Keratinocyte (primary cell): Measurements from ENCODE around the gene SLC39A1. TPM values are rescaled to one million over a fixed set of nuclear protein-coding genes. Genes with fewer than 3 reads are reported as not detected.

Experiments
- DNase-seq: peaks from one replicate; pipeline ENCODE4 v3.0.0-alpha.2; 2011; ENCODE audit warnings: low read depth, missing footprints, low spot score
- FAIRE-seq: peaks from 2 replicates; lab custom pipeline; 2011; peaks lifted over from hg19 to GRCh38; lab: Jason Lieb, UNC
- H2AFZ ChIP-seq: 2 replicates; pipeline ENCODE4 v1.6.0; 2012; ENCODE audit warnings: low read length, control low read depth, inconsistent platforms; ENCODE audit not compliant: control insufficient read depth
- H3K27ac ChIP-seq: 2 replicates; pipeline ENCODE4 v1.5.1; 2011; ENCODE audit warnings: low read length; ENCODE audit not compliant: control insufficient read depth, insufficient read depth
- H3K27me3 ChIP-seq: 3 replicates; pipeline ENCODE4 v1.6.0; 2011; ENCODE audit warnings: low read length; ENCODE audit not compliant: control insufficient read depth, insufficient read depth; ENCODE audit errors: extremely low read depth
- H3K36me3 ChIP-seq, 2 experiments: 2 replicates in 1 of 2; 3 replicates in 1 of 2; pipeline ENCODE4 v1.5.1; 2011; ENCODE audit warnings: low read length in 2 of 2, mild to moderate bottlenecking in 1 of 2; ENCODE audit not compliant: control insufficient read depth in 2 of 2, insufficient read depth in 2 of 2; ENCODE audit errors: extremely low read depth in 1 of 2
- H3K4me1 ChIP-seq: 3 replicates; pipeline ENCODE4 v1.5.1; 2011; ENCODE audit warnings: low read length; ENCODE audit not compliant: control insufficient read depth, insufficient read depth; ENCODE audit errors: extremely low read depth
- H3K4me2 ChIP-seq: 3 replicates; pipeline ENCODE4 v1.6.0; 2011; ENCODE audit warnings: low read depth, low read length; ENCODE audit not compliant: control insufficient read depth, insufficient read depth; ENCODE audit errors: extremely low read depth
- H3K4me3 ChIP-seq, 3 experiments: fragments of 200-600 bp in 1 of 3; sonication (generic) in 1 of 3; 2 replicates in 2 of 3; 3 replicates in 1 of 3; pipeline ENCODE4 v1.5.1; 2011 to 2016; ENCODE audit warnings: low read length in 3 of 3, mild to moderate bottlenecking in 3 of 3, control low read depth in 2 of 3, inconsistent platforms in 1 of 3, low read depth in 1 of 3, mixed read lengths in 1 of 3, mixed run types in 1 of 3, moderate library complexity in 1 of 3; ENCODE audit not compliant: control insufficient read depth in 2 of 3, insufficient read depth in 2 of 3; ENCODE audit errors: extremely low read depth in 1 of 3
- H3K79me2 ChIP-seq: 2 replicates; pipeline ENCODE4 v1.6.0; 2012; ENCODE audit warnings: low read length; ENCODE audit not compliant: control insufficient read depth, insufficient read depth
- H3K9ac ChIP-seq: 3 replicates; pipeline ENCODE4 v1.6.0; 2011; ENCODE audit warnings: low read length; ENCODE audit not compliant: control insufficient read depth, insufficient read depth; ENCODE audit errors: extremely low read depth
- H3K9me1 ChIP-seq: 3 replicates; pipeline ENCODE4 v1.6.0; 2011; ENCODE audit warnings: low read length; ENCODE audit not compliant: control insufficient read depth, insufficient read depth; ENCODE audit errors: extremely low read depth
- H3K9me3 ChIP-seq: 2 replicates; pipeline ENCODE4 v1.5.1; 2012; ENCODE audit warnings: low read depth, low read length; ENCODE audit not compliant: control insufficient read depth
- H4K20me1 ChIP-seq: 3 replicates; pipeline ENCODE4 v1.6.0; 2011; ENCODE audit warnings: low read length; ENCODE audit not compliant: control insufficient read depth, insufficient read depth; ENCODE audit errors: extremely low read depth
- EZH2 ChIP-seq: IDR thresholded peaks from one replicate; pipeline ENCODE4 v1.6.1; 2012; ENCODE audit warnings: inconsistent platforms, mild to moderate bottlenecking, low read length, moderate library complexity
- dilution Hi-C: fragments of 300-500 bp; cut with MboI; formaldehyde crosslinking; loops from one replicate; pipeline ENCODE4 v1.7.0; 2020; ENCODE audit warnings: low sequenced_read_pairs; ENCODE audit not compliant: extremely low pct_ligation_motif_present
- polyA plus RNA-seq, 5 experiments: library from polyadenylated mRNA; depleted of rRNA in 3 of 5; stranded (reverse) in 3 of 5; stranded (forward) in 1 of 5; unstranded in 1 of 5; fragments of >200 nt; gene quantifications; 1 replicate in 1 of 5; 2 replicates in 3 of 5; 3 replicates in 1 of 5; pipeline versions ENCODE4 v1.2.1 to v1.2.3, GENCODE V29; 2011 to 2012; ENCODE audit warnings: missing spikeins in 2 of 5, low read depth in 1 of 5, low replicate concordance in 1 of 5
- TF ChIP-seq, protein P1 (sequence below), 3 experiments: IDR thresholded peaks in 1 of 3; conservative IDR thresholded peaks in 1 of 3; optimal IDR thresholded peaks in 1 of 3; 2 replicates in 2 of 3; 3 replicates in 1 of 3; pipeline versions ENCODE3 to v1.5.1; 2011; ENCODE audit warnings: low read length in 3 of 3, mild to moderate bottlenecking in 3 of 3, moderate library complexity in 2 of 3, control low read depth in 1 of 3, inconsistent platforms in 1 of 3; ENCODE audit not compliant: insufficient read depth in 2 of 3; ENCODE audit errors: extremely low read depth in 1 of 3

The SLC39A1 gene
- polyA plus RNA-seq, 1 donor (not counting 4 experiments of a cell fraction or from before 2014, with no cell fraction given): 68.4 TPM

DNA sequence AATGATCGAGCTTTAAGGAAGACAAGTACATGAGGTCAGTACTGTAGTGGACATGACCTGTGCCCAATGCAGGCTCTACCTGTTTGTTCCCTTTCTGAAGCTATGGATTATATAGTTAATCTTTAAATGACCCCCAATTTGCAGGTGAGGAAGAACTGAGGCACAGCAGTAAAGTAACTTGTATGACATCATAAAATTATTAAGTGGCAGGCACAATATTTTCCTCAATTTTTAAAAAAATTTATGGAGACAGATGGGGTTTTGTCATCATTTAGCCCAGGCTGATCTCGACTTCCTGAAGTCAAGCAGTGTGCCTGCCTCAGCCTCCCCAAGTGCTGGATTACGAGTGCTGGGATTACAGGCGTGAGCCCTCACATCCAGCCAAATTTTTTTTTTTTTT is 36.9 kb downstream of the SLC39A1 start:
- TF ChIP-seq, protein P1, sequence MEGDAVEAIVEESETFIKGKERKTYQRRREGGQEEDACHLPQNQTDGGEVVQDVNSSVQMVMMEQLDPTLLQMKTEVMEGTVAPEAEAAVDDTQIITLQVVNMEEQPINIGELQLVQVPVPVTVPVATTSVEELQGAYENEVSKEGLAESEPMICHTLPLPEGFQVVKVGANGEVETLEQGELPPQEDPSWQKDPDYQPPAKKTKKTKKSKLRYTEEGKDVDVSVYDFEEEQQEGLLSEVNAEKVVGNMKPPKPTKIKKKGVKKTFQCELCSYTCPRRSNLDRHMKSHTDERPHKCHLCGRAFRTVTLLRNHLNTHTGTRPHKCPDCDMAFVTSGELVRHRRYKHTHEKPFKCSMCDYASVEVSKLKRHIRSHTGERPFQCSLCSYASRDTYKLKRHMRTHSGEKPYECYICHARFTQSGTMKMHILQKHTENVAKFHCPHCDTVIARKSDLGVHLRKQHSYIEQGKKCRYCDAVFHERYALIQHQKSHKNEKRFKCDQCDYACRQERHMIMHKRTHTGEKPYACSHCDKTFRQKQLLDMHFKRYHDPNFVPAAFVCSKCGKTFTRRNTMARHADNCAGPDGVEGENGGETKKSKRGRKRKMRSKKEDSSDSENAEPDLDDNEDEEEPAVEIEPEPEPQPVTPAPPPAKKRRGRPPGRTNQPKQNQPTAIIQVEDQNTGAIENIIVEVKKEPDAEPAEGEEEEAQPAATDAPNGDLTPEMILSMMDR (optimal IDR thresholded peaks at IDR 0.05 in 1 of 3, IDR thresholded peaks at IDR 0.05 in 1 of 3, conservative IDR thresholded peaks at IDR 0.05 in 1 of 3; ENCODE audit: extremely low read depth in 1 of 3, insufficient read depth in 2 of 3, low read length in 3 of 3): no peak
- TF ChIP-seq EZH2: no peak
- Histone ChIP-seq H3K9me3 (no peaks in the 10 kb centered on the region), H3K4me3 (no peak overlapping the region), H3K27ac (no peak overlapping the region), H3K4me2 (no peak overlapping the region), H3K27me3 (no peaks in the 10 kb centered on the region), H3K79me2 (peaks cover 8% of the 10 kb centered on the region), H3K9me1 (no peaks in the 10 kb centered on the region), H3K9ac (no peak overlapping the region), H3K36me3 (peaks cover 0 to 8% of the 10 kb centered on the region in 2 experiments), H3K4me1 (peaks cover 8% of the 10 kb centered on the region), H2AFZ (no peak overlapping the region), H4K20me1 (no peaks in the 10 kb centered on the region)
- no peak for FAIRE-seq
- DNase-seq: no peak
- dilution Hi-C loops: no loop called here

DNA sequence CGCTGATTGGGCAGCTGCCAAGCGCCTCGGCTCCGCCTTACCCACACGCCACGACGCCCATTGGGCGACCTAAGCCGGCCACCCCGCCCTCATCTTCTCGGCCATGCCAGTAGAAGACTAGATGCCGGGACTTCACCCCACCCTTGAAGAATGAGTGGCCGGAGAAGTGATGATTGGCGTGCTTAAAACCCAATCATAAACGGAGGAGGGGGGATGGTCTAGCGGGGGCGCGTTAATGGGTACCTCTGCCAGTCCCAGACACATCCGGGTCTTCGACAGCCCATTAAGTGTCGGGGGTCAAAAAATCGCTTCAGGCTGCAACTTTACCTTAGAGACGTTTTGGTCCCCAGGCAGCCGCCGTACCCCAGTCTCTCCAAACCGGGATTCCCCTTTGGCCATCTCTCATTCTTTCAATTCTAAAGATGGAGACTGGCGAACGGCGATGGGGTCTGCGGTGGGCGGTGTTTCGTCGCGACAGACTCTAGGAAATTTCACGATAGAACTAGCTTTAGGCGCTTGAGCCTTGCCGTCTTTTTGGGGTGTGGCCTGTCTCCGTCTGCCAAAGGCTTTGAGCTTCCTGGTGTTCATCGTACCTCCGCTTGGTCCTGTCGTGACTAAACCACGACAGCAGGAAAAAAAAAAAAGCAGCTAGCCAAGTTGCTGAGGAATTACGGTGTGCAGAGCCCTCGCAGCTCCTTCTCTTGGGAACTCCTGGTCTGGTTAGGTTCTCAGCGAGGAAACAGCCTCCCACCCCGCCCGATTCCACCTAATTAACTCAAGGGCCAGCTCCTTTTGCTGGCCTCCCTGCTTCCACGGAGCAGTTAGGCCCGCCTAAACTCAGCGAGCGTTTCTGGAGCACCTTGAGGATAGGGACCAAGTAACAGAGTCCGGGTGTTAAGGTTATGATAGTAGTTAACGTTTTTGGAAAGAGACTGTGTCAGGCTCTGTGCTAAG is 40.1 kb downstream of the SLC39A1 start, which contains the start of gene GATAD2B:
GATAD2B (minus strand) TSS at position 1 of the 954 bp plus-strand sequence. CDS start 94,625 bp downstream, outside the sequence.
- no peaks in the 10 kb centered on the region for H3K9me1 ChIP-seq
- peaks cover 0 to 3% of the 10 kb centered on the region in 2 experiments for H3K36me3 ChIP-seq
- H3K27me3 ChIP-seq: no peaks in the 10 kb centered on the region
- H2AFZ ChIP-seq: peak within 1 kb of the TSS; percentile 98
- DNase-seq (peak; percentile 98), FAIRE-seq (no peak)
- dilution Hi-C loops: no loop called here
- TF ChIP-seq, protein P1 (optimal IDR thresholded peaks at IDR 0.05 in 1 of 3, IDR thresholded peaks at IDR 0.05 in 1 of 3, conservative IDR thresholded peaks at IDR 0.05 in 1 of 3; ENCODE audit: extremely low read depth in 1 of 3, insufficient read depth in 2 of 3, low read length in 3 of 3): no peak
- no peak for TF ChIP-seq EZH2
- H3K4me3 ChIP-seq: peak within 1 kb of the TSS; percentile 56 to 92 (median 86)
- peak within 1 kb of the TSS; percentile 83 for H3K27ac ChIP-seq
- peaks cover 22% of the 10 kb centered on the region for H3K4me1 ChIP-seq
- H3K9ac ChIP-seq: peak within 1 kb of the TSS; percentile 87
- peak within 1 kb of the TSS; percentile 99 for H3K4me2 ChIP-seq
- peaks cover 39% of the 10 kb centered on the region for H3K79me2 ChIP-seq
- peaks cover 10% of the 10 kb centered on the region for H4K20me1 ChIP-seq
- H3K9me3 ChIP-seq: no peaks in the 10 kb centered on the region
